Measurements from ENCODE around the gene CLEC1A.

Gene CLEC1A

DNA sequence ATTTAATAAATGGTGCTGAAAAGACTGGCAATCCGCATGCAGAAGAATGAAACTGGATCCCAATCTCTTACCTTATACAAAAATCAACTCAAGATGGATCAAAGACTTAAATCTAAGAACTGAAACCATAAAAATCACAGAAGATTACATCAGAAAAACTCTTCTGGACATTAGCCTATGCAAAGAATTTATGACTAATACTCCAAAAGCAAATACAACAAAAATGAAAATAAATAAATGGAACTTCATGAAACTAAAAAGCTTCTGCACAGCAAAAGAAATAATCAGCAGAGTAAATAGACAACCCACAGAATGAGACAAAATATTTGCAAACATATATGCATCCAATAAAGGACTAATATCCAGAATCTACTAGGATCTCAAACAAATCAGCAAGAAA, 14.3 kb upstream of the CLEC1A start:
- no peak for TF ChIP-seq GABPA (IDR thresholded peaks at IDR 0.05; ENCODE audit: low read depth)
- TF ChIP-seq, protein P1, sequence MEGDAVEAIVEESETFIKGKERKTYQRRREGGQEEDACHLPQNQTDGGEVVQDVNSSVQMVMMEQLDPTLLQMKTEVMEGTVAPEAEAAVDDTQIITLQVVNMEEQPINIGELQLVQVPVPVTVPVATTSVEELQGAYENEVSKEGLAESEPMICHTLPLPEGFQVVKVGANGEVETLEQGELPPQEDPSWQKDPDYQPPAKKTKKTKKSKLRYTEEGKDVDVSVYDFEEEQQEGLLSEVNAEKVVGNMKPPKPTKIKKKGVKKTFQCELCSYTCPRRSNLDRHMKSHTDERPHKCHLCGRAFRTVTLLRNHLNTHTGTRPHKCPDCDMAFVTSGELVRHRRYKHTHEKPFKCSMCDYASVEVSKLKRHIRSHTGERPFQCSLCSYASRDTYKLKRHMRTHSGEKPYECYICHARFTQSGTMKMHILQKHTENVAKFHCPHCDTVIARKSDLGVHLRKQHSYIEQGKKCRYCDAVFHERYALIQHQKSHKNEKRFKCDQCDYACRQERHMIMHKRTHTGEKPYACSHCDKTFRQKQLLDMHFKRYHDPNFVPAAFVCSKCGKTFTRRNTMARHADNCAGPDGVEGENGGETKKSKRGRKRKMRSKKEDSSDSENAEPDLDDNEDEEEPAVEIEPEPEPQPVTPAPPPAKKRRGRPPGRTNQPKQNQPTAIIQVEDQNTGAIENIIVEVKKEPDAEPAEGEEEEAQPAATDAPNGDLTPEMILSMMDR (IDR thresholded peaks at IDR 0.05; ENCODE audit: insufficient read depth, low read length) = no peak
- TF ChIP-seq POLR2AphosphoS5 (IDR thresholded peaks at IDR 0.05; ENCODE audit: low read depth) = no peak
- no peak for TF ChIP-seq SPI1 (IDR thresholded peaks at IDR 0.05; ENCODE audit: borderline replicate concordance, low read depth)
- TF ChIP-seq, protein P2, sequence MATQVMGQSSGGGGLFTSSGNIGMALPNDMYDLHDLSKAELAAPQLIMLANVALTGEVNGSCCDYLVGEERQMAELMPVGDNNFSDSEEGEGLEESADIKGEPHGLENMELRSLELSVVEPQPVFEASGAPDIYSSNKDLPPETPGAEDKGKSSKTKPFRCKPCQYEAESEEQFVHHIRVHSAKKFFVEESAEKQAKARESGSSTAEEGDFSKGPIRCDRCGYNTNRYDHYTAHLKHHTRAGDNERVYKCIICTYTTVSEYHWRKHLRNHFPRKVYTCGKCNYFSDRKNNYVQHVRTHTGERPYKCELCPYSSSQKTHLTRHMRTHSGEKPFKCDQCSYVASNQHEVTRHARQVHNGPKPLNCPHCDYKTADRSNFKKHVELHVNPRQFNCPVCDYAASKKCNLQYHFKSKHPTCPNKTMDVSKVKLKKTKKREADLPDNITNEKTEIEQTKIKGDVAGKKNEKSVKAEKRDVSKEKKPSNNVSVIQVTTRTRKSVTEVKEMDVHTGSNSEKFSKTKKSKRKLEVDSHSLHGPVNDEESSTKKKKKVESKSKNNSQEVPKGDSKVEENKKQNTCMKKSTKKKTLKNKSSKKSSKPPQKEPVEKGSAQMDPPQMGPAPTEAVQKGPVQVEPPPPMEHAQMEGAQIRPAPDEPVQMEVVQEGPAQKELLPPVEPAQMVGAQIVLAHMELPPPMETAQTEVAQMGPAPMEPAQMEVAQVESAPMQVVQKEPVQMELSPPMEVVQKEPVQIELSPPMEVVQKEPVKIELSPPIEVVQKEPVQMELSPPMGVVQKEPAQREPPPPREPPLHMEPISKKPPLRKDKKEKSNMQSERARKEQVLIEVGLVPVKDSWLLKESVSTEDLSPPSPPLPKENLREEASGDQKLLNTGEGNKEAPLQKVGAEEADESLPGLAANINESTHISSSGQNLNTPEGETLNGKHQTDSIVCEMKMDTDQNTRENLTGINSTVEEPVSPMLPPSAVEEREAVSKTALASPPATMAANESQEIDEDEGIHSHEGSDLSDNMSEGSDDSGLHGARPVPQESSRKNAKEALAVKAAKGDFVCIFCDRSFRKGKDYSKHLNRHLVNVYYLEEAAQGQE (IDR thresholded peaks at IDR 0.05; ENCODE audit: insufficient replicate concordance, low read depth) = no peak

DNA sequence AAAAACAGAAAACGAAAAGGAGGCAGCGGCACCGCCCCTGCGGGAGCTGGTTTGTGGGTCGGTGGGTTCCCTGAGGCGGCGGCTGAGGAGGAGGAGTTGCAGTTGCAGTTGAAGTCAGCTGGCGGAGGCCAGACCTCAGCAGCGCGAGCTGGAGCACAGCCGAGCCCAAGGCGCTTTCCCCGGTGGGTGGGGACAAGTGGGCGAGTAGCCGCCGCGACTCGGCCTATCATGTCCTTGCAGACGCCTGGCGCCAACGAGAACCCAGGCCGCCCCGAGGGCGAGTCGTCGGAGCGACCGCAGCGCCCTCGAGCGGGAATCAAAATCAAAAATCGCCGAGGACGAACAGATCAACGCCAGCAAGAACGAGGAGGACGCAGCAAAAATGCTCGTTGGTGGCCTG, 12.7 kb upstream of the CLEC1A start:
- Histone ChIP-seq H3K27ac (replicated peaks) (no peak overlapping the region), H3K27me3 (ENCODE audit: insufficient read depth, poor library complexity, severe bottlenecking) (no peaks in the 10 kb centered on the region), H3K4me3 (replicated peaks; ENCODE audit: insufficient read depth, low read length) (no peak overlapping the region)
- TF ChIP-seq POLR2AphosphoS5 (IDR thresholded peaks at IDR 0.05; ENCODE audit: low read depth) = no peak
- TF ChIP-seq, protein P2 (IDR thresholded peaks at IDR 0.05; ENCODE audit: insufficient replicate concordance, low read depth) = no peak
- TF ChIP-seq GABPA (IDR thresholded peaks at IDR 0.05; ENCODE audit: low read depth) = no peak
- TF ChIP-seq, protein P1 (IDR thresholded peaks at IDR 0.05; ENCODE audit: insufficient read depth, low read length) = no peak
- no peak for TF ChIP-seq SPI1 (IDR thresholded peaks at IDR 0.05; ENCODE audit: borderline replicate concordance, low read depth)
- DNase-seq (ENCODE audit: low read depth in 1 of 2, low spot score in 1 of 2) = no peak

More for the DNA sequence above, 14.3 kb upstream of the CLEC1A start:
- Histone ChIP-seq H3K27ac (replicated peaks) (no peak overlapping the region), H3K27me3 (ENCODE audit: insufficient read depth, poor library complexity, severe bottlenecking) (no peaks in the 10 kb centered on the region), H3K4me3 (replicated peaks; ENCODE audit: insufficient read depth, low read length) (no peak overlapping the region)
- no peak for DNase-seq (ENCODE audit: low read depth in 1 of 2, low spot score in 1 of 2)

DNA sequence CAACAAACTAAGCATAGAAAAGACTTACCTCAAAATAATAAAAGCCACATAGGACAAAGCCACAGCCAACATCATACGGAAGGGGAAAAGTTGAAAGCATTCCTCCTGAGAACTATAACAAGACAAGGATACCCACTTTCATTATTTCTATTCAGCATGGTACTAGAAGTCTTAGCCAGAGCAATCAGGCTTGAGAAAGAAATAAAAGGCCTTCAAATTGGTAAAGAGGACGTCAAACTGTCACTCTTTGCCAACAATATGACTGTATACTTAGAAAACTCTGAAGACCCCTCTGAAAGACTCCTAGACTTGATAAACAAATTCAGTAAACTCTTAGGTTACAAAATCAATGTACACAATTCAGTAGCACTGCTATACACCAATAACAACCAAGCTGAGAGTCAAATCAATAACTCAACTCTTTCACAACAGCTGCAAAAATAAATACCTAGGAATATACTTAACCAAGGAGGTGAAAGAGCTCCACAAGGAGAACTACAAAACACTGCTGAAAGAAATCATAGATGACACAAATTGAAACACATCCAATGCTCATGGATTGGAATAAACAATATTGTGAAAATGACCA, 11.6 kb upstream of the CLEC1A start:
- H3K4me3 ChIP-seq (replicated peaks; ENCODE audit: insufficient read depth, low read length) = no peak overlapping the region
- TF ChIP-seq SPI1 (IDR thresholded peaks at IDR 0.05; ENCODE audit: borderline replicate concordance, low read depth) (no peak), GABPA (IDR thresholded peaks at IDR 0.05; ENCODE audit: low read depth) (no peak), POLR2AphosphoS5 (IDR thresholded peaks at IDR 0.05; ENCODE audit: low read depth) (no peak)
- TF ChIP-seq, protein P1 (IDR thresholded peaks at IDR 0.05; ENCODE audit: insufficient read depth, low read length) = no peak
- TF ChIP-seq, protein P2 (IDR thresholded peaks at IDR 0.05; ENCODE audit: insufficient replicate concordance, low read depth) = no peak
- H3K27ac ChIP-seq (replicated peaks) = no peak overlapping the region
- H3K27me3 ChIP-seq (ENCODE audit: insufficient read depth, poor library complexity, severe bottlenecking) = no peaks in the 10 kb centered on the region
- no peak for DNase-seq (ENCODE audit: low read depth in 1 of 2, low spot score in 1 of 2)

Data from HL-60 (cell line).